Left renal pelvis (tissue), 4 donors: ENCODE results near the gene ASB10. TPM values are rescaled to one million over a fixed set of nuclear protein-coding genes. Genes with fewer than 3 reads are reported as not detected.

ENCODE experiments used
- DNase-seq, 4 donors: peaks; one replicate each; pipeline ENCODE4 v3.0.0-alpha.2; 2013; ENCODE audit warnings: low read depth in 4 of 4, low spot score in 3 of 4
- polyA plus RNA-seq, 4 donors: library from polyadenylated mRNA; unstranded; fragments of 120-200 nt; gene quantifications; one replicate each; pipeline ENCODE4 v1.2.1, GENCODE V29; 2013; ENCODE audit not compliant: insufficient read length in 4 of 4

ASB10 gene
- polyA plus RNA-seq, 4 donors, result not detected

DNA sequence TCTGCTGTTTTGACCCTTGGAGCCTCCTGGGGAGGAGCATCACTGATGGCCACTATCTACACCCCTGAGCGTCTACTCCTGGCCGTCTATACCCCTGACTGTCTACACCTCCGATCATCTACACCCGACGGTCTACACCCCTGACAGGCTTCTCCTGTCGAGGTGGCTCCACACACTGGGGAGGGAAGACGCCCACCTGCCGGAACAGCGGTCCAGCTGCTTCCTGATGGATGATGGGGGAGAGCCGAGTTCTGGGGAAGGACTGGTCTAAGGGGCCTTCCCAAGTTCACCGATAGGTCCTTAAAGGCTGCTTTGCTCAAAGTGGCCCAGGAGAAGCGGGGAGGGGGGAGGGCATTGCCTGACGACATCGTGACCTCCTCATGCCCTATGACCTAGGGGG, 58.9 kb downstream of the ASB10 start:
- DNase-seq, result no peak

DNA sequence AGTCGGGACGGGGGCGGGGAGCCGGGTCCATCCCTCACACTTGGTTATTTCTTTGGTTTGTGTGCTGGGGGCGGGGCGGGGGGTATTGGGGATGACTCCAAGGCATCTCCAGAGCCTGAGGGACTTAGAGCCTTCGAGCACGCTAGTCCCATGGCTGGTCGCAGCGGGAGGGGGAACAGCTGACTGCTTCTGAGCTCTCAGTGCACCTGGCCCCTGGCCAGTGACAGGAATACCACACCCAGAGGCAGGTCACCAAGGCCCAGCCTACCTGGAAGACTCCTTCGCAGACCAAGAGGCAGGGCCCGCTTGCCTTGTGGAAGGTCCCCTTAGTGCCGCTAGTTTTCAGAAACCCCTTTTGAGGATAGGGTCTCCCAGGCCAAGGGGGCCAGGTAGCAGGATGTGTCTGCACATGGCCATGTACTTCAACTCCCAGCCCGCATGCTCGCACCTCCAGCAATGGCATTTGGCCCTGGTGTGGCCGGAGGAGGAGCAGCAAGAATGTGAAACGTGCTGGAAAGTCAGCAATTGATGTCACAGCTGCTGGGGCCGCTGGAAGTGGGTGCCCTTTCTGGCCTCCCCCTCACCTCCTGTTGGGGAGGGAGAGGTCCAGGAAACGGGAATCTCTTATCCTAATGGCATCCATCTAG, 60.4 kb downstream of the ASB10 start:
- no peak for DNase-seq

DNA sequence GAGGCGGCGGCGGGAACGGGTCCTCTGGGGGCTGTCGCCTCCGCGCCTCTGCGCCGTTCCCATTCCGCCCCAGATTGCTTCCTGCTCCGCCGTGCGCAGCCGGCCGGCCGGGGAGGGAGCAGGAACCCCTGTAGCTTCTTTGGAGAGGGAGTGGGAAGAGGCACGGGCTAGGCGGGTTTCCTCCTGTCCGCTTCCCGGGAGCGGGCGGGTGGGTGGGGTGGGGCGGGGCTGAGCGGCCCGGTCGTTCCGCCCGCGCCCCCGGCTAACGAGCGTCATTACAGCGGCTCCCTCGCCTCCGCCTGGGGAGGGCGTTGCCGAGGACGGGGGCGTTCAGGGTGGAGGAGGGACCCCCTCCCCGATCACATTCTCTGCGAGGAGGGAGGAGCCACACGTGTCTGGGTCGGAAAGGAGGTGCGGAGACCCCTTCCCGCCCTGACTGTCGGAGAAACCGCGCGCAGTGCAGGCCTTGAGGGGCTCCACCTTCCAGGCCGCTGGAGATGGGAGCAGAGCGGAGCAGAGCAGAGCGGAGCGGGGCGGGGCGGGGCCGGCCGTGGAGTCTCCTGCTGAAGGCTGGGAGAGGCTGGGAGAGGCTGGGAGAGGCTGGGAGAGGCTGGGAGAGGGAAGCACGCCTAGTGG, 61.1 kb downstream of the ASB10 start:
- no peak for DNase-seq

Other genes starting within 250 kb of the ASB10 start
- 10 to 100 TPM in 3 of 4 donors, 1 to 10 TPM in 1; 9.8 to 17.5 (median 15.7) TPM for gene KCNH2, start 208.9 kb downstream of the ASB10 start, polyA plus RNA-seq
- gene NOS3, start 196.2 kb downstream of the ASB10 start, polyA plus RNA-seq, result 10 to 100 TPM in 1 of 4 donors, 1 to 10 TPM in 3; 6.2 to 15.2 (median 8.5) TPM
- 1 to 10 TPM; 1.2 to 3.5 (median 1.5) TPM for gene ATG9B, start 162.8 kb downstream of the ASB10 start, polyA plus RNA-seq
- 10 to 100 TPM; 16.9 to 35.2 (median 21.1) TPM for gene ABCB8, start 158.8 kb downstream of the ASB10 start, polyA plus RNA-seq
- 1 to 10 TPM; 1.8 to 3.0 (median 2.7) TPM for gene ASIC3, start 138.7 kb downstream of the ASB10 start, polyA plus RNA-seq
- gene CDK5, start 129.4 kb downstream of the ASB10 start, polyA plus RNA-seq, result 10 to 100 TPM; 12.3 to 18.5 (median 17.2) TPM
- 100 to 1,000 TPM in 1 of 4 donors, 10 to 100 TPM in 3; 59.9 to 127 (median 81.9) TPM for gene SLC4A2, start 127.7 kb downstream of the ASB10 start, polyA plus RNA-seq
- 10 to 100 TPM; 41.3 to 74.7 (median 47.8) TPM for gene FASTK, start 106.4 kb downstream of the ASB10 start, polyA plus RNA-seq
- 10 to 100 TPM; 19.9 to 39.3 (median 25.6) TPM for gene TMUB1, start 103.8 kb downstream of the ASB10 start, polyA plus RNA-seq
- gene AGAP3, start 100.8 kb downstream of the ASB10 start, polyA plus RNA-seq, result 10 to 100 TPM; 50.2 to 81.5 (median 72.6) TPM
- under 1 TPM in 2 of 4 donors, not detected in 2; 0.27 to 0.34 TPM for gene GBX1, start 19.6 kb downstream of the ASB10 start, polyA plus RNA-seq
- not detected for gene H2BK1, start 23.2 kb upstream of the ASB10 start, polyA plus RNA-seq
- 10 to 100 TPM; 21.5 to 28.2 (median 25.5) TPM for gene ABCF2, start 40.0 kb upstream of the ASB10 start, polyA plus RNA-seq
- 10 to 100 TPM; 23.3 to 27.1 (median 25.6) TPM for gene CHPF2, start 45.2 kb upstream of the ASB10 start, polyA plus RNA-seq
- 10 to 100 TPM; 64.8 to 92.8 (median 84.6) TPM for gene SMARCD3, start 61.4 kb upstream of the ASB10 start, polyA plus RNA-seq
- 10 to 100 TPM; 76.2 to 95.4 (median 85.2) TPM for gene NUB1, start 154.6 kb upstream of the ASB10 start, polyA plus RNA-seq
- gene WDR86, start 222.8 kb upstream of the ASB10 start, polyA plus RNA-seq, result 10 to 100 TPM; 17.1 to 48.1 (median 26.0) TPM